NCI-H82 (cell line): ENCODE data around the gene CTPS1.

Experiments
- DNase-seq: peaks from one replicate; lab custom pipeline; 2025; lab: John Stamatoyannopoulos, UW

Gene CTPS1

DNA sequence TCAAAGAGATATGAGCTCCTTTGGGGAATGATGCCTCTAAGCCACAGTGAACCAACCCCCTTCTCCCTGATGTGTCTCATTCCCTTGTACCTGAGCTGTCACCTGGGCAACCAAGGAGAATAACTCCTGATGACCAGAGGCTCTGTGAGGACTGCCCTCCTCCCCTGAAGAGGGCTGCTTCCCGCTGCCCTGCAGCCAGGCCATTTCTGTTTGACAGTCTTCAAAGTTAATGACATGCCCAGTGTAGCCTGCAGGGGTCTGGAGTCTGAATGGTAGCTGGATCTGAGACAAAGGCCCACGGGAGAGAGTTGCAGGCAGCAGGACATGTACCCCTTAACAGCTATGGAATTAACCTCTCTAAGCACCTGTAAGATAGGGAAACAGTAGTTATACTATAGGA, 45.5 kb downstream of the CTPS1 start:
- DNase-seq: peak; percentile 31

DNA sequence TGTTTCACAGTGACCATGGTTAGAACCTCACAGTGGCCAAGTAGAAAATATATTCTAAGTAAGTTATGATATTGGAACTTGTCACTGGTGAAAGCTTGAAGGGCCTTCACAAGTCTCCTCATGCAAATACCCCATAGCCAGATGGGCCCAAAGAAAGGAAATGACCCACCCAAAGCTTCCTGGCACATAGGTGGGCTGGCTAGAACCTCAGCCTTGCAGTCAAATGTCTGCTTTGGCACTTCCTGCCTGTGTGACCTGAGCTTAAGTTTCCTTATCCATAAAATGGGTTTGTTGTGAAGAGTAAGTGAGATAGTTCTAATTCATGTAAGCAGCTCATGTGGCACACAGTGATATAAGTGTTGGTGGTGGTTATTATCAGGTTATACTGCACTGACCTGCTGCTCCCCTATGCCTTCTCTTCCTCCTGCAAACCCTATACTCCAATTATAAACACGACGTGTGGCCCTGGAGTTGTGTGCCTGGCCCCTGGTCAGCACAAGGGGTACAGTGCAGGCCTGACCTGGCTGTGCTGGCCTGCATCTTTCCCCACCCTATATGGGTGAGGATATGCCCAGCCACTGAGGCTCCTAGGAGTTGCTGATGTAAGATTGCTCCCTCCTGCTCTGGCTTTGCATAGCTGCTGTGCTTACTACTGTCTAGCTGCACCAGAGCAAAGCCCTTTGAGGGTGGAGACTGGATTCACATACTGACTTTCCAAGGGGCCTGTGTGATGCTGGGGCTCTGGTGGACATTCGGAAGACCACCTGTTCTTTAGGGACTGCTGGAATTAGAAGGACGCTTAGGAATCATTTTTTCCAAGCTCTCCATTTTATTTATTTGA, 46.7 kb downstream of the CTPS1 start:
- peak; percentile 27 for DNase-seq

DNA sequence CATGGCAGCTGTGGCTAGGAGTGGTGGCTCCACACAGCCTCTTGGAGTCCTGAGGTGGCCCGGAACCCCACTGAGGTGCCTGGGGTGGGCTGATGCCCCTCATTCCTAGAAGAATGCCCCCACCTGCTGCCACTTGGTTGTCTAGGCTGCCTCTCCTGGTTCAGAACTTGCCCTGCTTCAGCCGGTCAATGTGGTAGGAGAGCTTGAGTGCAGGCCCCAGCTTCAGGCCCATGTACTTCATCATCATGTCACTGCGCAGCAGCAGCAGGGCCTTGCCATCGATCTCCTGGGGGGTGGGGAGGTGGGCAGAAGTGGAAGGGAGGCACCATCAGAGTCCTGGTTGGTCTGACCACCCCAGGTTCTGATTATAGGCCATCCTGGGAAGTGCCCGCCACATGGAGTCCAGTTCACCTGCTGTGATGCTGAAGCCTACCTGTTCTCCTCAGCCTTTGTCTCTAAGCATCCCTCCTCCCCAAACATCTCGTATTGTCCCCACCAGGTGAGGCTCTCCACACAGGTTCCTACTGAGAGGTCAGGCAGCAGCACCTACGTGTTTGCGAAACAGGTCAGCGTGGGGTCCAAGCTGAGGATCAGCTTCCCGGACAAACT, 48.6 kb downstream of the CTPS1 start:
- DNase-seq: no peak

DNA sequence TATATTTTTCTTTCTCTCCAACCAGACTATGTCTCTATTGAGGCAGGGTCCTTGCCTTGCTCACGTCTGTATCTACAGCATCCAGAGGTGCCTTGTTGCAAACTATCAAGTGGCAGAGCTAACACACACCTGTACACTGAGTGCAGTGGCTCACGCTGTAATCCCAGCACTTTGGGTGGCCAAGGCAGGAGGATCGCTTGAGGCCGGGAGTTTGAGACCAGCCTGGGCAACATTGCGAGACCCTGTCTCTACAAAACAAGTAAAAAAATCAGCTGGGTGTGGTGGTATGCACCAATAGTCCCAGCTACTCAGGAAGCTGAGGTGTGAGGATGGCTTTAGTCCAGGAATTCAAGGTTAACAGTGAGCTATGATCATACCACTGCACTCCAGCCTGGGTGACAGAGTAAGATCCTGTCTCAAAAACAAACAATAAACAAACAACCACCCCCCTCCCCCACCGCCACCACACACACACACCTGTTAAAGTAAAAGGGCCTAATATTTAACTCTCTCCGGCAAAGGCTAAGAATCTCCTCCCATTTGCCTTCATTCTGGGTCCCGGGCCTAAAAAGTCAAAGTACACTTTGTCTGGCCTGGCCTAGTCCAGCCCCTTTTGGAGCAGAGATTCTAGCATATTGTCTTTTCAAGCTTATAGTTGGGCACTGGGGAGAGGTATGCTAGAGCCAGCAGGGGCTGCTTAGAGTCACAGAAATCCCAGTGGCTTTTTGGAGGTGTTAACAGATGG, 51.5 kb downstream of the CTPS1 start:
- no peak for DNase-seq

DNA sequence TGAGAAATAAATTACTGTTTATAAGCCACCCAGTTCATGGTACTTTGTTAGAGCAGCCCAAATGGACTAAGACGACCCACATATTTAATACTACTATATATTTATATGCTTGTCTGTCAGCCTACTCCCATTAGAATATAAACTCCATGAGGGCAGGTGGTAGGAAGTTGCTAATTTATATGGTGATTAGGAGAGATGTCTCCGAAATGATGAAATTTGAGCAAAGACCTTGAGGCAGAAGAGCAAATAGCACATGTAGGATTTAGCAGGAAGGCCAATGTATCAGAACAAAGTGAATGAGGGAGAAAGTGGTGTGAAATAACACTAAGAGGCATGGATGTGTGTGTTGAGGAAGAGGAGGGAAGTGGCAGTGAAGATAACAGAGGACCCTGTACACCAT, 52.7 kb downstream of the CTPS1 start:
- no peak for DNase-seq

DNA sequence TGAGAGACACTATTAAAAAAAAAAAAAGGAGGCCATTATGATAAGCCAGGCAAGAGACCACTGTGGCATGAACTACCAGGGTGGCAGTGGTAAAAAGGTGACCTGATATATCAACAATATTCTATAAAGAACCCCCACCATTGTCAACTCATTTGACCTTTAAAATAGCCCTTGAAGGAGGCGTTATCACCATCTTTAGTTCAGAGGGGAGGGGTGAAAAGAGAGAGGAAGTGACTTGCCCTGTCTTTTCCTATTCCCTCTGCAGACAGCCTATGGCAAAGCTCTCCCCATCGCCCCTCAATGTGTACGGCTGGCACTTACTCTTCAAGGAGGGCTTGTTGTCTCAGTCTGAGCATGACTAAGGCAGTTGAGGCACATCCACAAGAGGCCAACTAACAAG, 53.8 kb downstream of the CTPS1 start:
- no peak for DNase-seq

DNA sequence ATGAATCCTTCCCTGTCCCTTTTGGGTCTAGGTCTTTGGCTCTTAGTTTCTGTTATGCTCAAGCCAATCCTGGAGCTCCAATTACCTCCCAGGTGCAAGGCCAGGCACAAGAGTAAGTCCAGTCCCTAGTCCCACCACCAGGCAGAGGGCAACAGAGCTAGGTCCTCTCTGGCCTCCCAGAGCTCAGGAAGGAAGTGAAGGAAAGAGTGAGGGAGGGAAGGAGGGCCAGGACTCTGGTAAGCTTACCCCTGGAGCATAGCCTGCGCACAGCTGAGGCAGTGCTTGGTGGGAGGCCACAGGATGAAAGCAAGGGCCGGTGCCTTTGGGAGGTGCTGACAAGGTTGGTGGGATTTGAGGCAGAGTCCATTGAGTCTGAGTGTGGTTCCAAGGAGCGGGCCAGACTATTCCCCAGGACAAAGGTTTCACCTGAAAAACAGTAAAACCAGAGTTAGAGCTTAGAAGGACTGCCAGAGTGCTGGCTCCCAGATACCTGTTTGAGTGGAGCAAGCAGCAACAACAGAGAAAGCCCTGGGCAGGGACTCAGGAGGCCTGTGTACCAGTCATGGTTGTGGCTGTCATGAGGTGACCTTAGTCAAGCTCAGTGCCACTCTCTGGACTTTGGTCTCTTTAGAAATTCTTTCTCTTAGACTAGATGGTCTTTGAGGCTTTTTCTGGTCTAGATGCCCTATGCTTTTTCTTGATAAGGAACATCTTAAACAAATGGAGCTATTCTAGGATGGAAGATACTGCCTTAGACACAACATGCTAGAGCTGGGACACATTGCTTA, 57.8 kb downstream of the CTPS1 start:
- no peak for DNase-seq

DNA sequence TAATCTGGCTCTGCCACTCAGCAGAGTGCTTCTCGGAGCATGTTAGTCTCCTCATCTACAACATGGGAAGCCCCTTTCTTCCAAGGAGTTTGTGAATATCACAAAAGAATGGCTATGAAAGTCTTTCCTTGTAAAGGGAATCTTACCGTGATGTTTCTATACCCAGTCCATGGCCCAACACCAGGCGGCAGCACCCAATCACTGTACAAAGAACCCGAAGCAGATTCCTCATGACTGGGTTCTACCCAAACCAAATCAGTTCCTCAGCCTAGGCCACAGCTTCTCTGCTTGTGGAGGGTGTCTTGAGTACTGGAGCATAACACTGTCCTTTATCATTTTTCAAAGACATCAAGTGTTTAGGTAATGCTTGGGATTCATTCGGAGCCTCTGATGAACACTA, 58.6 kb downstream of the CTPS1 start:
- DNase-seq: no peak

DNA sequence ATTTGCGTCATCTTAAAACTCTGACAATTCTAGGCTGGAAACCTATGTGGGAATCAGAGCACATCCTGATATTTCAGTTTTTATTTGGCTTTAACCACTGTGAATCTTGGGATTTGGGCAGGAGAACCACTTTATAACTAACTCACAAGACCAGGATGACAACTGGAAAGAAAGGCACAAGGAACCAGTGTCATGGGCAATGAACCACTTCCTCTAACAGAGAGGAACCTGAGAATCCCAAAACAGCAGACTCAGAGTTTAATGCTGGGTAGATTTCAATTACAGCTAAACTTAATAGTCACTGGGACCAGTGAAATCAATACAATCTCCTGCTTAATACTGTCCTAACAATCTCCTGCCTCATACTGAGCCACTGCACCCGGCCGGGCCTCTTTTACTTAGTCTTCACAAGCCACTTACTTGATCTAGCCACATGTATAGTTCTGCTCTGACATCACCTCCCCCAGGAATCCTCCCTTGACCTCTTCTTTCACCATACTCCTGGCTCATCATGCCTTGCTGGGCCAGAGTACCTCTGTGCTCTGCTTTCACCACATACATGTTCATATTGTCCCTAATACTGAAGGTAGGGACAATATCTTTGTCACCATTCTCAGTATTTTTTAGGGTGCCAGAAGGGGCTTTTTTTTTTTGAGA, 62.2 kb downstream of the CTPS1 start:
- no peak for DNase-seq

DNA sequence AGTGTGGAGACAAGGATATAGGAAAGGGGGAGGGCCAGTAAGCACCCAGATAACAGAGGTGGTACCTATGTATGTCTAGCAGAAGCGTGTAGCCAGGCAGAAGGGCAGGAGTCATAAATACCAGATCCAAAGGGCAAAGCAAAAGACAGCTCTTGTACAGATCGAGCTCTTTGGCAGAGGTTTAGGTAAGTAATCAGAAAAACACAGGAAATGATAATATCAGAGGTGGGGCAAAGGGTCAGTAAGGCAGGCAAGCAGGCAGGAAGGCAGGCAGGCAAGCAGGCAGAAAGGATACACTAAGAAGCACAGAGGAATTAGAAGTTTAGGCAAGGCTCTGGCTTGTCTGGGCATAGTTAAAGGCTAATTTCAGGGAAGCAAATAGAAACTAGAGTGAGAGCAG, 64.7 kb downstream of the CTPS1 start:
- no peak for DNase-seq

DNA sequence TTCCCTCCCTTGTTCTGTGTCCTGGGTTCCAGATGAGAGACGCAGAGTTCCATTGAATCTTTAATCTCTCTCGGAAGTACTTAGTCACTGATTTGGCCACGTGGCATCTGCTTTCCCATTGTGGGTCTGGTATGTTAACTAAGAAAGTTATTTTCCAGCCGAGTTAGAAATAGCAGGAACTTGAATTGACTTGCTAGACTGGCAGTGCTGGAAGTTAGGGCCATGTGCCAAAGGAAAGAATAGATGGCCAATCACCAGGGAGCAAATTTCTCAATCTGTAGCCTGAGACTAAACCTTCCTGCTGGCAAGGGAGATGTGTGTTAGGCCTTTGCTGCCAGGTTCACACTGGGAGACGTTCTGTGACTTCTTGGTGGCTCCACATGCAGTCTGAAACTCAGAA, 66.2 kb downstream of the CTPS1 start:
- DNase-seq: no peak

DNA sequence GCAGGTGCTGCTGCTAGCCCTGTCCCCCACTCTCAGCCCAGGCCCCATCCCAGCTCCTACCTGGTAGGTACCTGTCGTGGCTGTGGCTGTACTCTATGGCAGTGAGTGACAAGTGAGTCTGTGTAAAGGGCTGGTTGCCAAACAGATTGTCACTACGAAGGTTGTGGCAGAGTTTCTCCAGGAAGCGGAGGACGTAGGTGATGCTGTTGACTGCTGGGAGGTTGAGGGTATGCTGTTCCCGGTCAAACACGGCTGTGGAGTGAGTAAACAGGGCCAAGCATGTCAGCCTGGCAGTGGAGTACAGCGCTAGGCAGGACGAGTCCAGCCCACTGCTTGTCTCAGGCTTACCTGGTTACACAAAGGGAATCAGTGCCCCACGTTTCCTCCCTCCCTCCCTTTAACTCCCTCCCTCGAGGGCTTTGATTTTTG, 66.9 kb downstream of the CTPS1 start:
- no peak for DNase-seq

DNA sequence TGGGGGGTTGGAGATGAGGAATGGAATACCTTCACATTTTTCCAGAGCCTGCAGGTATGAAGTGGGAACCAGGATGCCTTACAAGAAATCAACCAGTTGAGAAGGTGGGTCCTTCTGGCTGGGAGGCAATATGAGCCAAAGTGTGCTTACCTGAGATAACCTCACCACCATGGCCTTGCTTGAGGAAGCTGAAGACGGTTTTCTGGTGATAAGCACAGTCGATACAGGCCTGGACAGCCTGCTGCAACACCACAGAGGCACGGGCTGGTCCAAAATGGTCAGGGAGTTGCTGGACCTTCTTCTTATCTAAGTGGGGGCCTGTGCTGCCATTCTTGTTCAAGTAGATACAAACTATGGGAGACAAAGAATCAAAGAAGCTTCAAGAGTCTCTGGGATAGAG, 69.0 kb downstream of the CTPS1 start:
- no peak for DNase-seq

DNA sequence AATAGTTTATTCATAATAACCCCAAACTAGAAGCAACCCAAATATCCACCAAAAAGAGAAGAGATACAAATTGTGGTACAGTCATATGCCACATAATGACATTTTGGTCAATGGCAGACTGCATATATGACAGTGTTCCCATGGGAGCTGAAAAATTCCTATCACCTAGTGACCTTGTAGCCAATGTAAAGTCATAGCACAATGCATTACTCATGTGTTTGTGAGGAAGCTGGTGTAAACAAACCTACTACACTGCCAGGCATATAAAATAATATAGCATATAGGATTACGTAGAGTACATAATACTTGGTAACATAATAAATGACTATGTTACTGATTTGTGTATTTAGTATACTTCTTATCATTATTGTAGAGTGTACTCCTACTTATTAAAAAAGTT, 71.5 kb downstream of the CTPS1 start:
- no peak for DNase-seq

DNA sequence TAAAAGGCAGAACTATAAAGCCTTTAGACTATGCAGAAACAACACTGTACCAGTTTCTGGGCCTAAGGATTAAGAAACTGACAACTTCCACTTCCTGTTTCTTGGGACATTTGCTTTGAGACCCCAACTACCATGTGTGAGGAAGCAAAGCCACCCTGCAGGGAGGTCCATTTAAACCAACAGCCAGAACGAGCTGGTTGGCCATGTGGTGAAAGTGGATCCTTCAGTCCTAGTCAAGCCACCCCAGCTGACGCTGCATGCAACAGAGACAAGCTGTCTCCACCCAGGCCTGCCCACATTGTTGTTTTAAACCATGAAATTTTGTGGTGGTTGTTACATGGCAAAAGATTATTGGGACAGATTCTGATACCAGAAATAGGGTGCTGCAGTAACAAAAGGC, 73.8 kb downstream of the CTPS1 start:
- no peak for DNase-seq

DNA sequence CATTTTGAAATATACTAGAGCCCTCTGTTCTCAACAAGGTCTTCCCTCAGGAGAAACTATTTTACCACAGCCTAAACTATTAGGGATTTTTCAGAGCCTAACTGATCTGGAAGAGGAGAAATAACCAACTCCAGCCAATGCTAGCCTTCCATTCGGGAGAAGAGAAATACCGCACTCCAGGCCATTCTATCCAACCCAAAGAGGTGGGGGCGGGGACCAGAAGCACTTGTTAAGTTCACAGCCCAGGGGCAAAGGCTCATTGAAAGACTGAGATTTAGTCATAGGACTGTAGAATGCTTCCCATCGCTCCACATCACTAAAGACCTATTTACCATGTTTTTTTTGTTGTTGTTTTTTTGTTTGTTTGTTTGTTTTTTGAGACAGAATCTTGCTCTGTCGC, 77.4 kb downstream of the CTPS1 start:
- DNase-seq: no peak
